SH-SY5Y (cell line): ENCODE data around the gene KCNQ5.

Source experiments
- GATA2 ChIP-seq: IDR thresholded peaks from 2 replicates; pipeline ENCODE4 v1.6.1; 2011; ENCODE audit warnings: mild to moderate bottlenecking, low read depth, low read length
- GATA3 ChIP-seq: IDR thresholded peaks from 2 replicates; pipeline ENCODE4 v1.6.1; 2011; ENCODE audit warnings: low read depth, mild to moderate bottlenecking, low read length, moderate library complexity

- TF ChIP-seq GATA2 = no peak
- TF ChIP-seq GATA3 = no peak
These were observed 91.0 kb downstream of the KCNQ5 start for GRCh38 chr6:72712910-72713309.
